HG03565 (cell line): Measurements from ENCODE around the gene CAPNS1.
"Not testable (repeated sequence)": the region's sequence is repeated elsewhere in the genome, so short reads cannot be mapped to it uniquely, and the experiment has no call there.

ENCODE experiments used
- ATAC-seq: cut with Tn5 transposase; IDR thresholded peaks from one replicate; pipeline ENCODE4 v1.9.1; 2021; ENCODE audit warnings: mild to moderate bottlenecking, moderate library complexity; ENCODE audit not compliant: unreplicated experiment

The CAPNS1 gene

GRCh38 chr19:36113894-36114720, 25.8 kb upstream of the CAPNS1 start:
- ATAC-seq: no peak

- ATAC-seq: peak; percentile 72
Observed at GRCh38 chr19:36114721-36115452, 25.0 kb upstream of the CAPNS1 start, which contains the start of gene POLR2I. Gene POLR2I (minus strand): TSS chr19:36114875. CDS start chr19:36114856, 19 bp downstream.

GRCh38 chr19:36115453-36116343, 24.2 kb upstream of the CAPNS1 start, which contains the start of gene TBCB:
Gene TBCB (plus strand): TSS chr19:36115468. CDS start chr19:36115561, 93 bp downstream.
- ATAC-seq: no peak

- ATAC-seq: no peak
Observed at GRCh38 chr19:36116344-36116637, 23.6 kb upstream of the CAPNS1 start.

GRCh38 chr19:36120092-36120983, 19.5 kb upstream of the CAPNS1 start:
- ATAC-seq: no peak

GRCh38 chr19:36120984-36121358, 18.9 kb upstream of the CAPNS1 start:
- ATAC-seq: no peak

- ATAC-seq: no peak
Observed at GRCh38 chr19:36121486-36122124, 18.3 kb upstream of the CAPNS1 start.

GRCh38 chr19:36125557-36125956, 14.3 kb upstream of the CAPNS1 start:
- ATAC-seq: no peak

- ATAC-seq: no peak
Observed at GRCh38 chr19:36128392-36128736, 11.5 kb upstream of the CAPNS1 start.

GRCh38 chr19:36131221-36131620, 8.6 kb upstream of the CAPNS1 start:
- ATAC-seq: not testable (repeated sequence)

GRCh38 chr19:36134867-36135266, 5.0 kb upstream of the CAPNS1 start:
- ATAC-seq: not testable (repeated sequence)

- no peak for ATAC-seq
Observed at GRCh38 chr19:36136964-36137686, 2.7 kb upstream of the CAPNS1 start.

- ATAC-seq: no peak
Observed at GRCh38 chr19:36139120-36139472, 770 bp upstream of the CAPNS1 start.

GRCh38 chr19:36140304-36141038, 605 bp downstream of the CAPNS1 start:
- ATAC-seq: no peak

GRCh38 chr19:36141039-36141927, 1.4 kb downstream of the CAPNS1 start:
- ATAC-seq: peak; percentile 45

- no peak for ATAC-seq
Observed at GRCh38 chr19:36142046-36142445, 2.2 kb downstream of the CAPNS1 start.

GRCh38 chr19:36142496-36142895, 2.6 kb downstream of the CAPNS1 start:
- no peak for ATAC-seq

GRCh38 chr19:36144624-36145023, 4.8 kb downstream of the CAPNS1 start:
- ATAC-seq: no peak
